Jurkat, Clone E6-1 (cell line): ENCODE data around the gene PTGR2. TPM values are rescaled to one million over a fixed set of nuclear protein-coding genes. Genes with fewer than 3 reads are reported as not detected.
"Not testable (repeated sequence)": the region's sequence is repeated elsewhere in the genome, so short reads cannot be mapped to it uniquely, and the experiment has no call there.

Experiments used
- DNase-seq: peaks from one replicate; pipeline ENCODE4 v3.0.0-alpha.2; 2011; ENCODE audit warnings: low read depth, low spot score
- H3K4me3 ChIP-seq: 2 replicates; pipeline ENCODE4 v1.5.1; 2011; ENCODE audit warnings: mild to moderate bottlenecking, low read length, control low read depth, moderate library complexity
- polyA plus RNA-seq: library from polyadenylated mRNA; unstranded; fragments of >200 nt; gene quantifications from one replicate; pipeline ENCODE4 v1.2.1, GENCODE V29; 2012; ENCODE audit warnings: missing spikeins; ENCODE audit not compliant: insufficient read length, insufficient read depth

Gene PTGR2
- 6.6 TPM for polyA plus RNA-seq

DNA sequence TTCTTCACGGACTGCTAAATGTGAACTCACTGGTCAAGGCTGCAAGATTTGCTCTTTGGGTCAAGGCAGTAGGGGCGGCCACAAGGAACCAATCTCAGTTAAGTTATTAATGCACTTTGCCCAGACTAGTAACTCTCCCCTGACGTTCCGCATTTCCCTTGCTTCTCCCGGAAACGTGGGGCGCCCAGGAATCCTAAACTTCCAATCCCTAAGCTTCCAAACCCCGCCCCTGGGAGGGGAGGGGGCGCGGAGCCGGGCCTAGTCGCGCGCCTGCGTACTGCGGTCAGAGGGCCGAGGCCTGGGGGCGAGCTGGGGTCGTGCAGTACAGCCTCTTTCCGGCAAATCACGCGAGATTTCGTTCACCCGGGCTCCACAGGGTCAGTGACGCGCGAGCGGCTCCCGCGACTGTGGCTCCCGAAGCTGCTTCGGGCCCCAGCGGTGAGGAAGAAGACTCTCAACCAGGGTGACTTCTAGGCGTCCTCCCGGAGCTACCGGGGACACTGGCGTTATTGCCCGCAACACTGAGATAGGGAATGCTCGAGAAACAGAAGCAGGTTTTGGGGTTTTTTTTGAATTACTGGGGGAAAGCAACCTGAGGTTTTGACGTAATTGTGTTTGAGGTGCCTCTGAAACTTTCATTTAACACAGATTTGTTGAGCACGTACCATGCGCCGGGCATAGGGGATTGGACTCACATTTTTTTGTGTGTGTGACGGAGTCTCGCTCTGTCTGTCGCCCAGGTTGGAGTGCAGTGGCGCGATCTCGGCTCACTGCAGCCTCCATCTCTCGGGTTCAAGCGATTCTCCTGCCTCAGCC lies at the start of gene PTGR2:
Gene PTGR2 (plus strand): TSS at position 265 of the 816 bp plus-strand sequence. CDS start 7,032 bp downstream, outside the sequence.
- peak within 1 kb of the TSS; percentile 87 for H3K4me3 ChIP-seq

DNA sequence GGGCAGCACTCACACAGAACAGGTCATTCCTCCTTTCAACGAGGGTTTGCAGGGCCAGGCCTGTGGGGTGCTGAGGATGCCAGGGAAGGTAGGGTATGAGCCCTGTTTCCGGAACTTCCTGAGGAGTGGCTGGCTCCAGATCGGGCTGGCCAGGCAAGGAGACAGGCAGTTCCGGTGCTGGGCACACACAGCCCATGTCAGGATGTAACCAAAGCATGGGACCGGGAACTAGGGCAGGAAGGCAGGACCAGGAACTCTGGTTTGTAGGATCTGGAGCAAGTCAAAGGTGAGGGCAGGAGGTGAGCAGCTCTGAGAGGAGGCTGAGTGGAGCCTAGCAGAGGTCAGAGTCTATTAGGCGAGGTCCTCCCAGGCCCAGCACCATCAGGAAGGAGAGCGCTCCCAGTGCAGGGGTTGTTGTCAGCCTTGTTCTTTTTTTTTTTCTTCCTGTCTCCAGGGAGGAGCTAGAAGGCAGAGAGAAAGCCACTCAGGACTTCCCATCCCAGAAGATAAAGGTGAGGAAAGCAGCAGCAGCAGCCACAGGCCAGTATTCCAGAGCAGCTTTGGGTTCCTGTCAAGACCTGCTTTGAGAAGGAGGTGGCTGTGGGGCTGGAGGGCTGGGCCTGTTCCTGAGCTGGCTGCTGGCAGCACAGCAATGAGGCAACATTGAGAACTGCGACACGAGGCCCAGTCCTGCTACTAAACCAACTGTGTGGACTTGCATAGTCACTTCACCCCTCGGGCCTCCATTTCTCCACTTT lies 49.0 kb upstream of the PTGR2 start:
- H3K4me3 ChIP-seq, result no peak overlapping the region
- DNase-seq, result no peak

More for the DNA sequence above, at the start of gene PTGR2:
- DNase-seq, result peak; percentile 87

DNA sequence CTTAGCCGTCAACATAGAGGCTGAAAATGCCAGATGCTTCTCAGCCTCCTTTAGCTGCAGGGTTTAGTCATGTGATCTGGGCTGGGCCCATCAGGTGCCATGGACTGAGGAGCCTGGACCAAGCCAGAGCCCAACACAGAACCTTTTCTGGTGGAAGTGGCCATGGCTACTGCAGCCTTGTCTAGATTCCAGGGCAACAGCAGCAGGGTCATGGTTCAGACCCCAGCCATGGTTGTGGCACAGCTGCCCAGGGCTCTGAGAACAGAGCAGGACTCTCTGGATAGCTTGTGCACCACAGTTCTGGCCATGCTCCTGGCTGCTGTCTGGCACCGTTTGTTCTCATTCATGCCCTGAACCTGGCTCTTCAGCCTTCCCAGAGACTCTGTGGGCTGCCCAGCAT lies 47.0 kb upstream of the PTGR2 start:
- H3K4me3 ChIP-seq, result no peak overlapping the region

DNA sequence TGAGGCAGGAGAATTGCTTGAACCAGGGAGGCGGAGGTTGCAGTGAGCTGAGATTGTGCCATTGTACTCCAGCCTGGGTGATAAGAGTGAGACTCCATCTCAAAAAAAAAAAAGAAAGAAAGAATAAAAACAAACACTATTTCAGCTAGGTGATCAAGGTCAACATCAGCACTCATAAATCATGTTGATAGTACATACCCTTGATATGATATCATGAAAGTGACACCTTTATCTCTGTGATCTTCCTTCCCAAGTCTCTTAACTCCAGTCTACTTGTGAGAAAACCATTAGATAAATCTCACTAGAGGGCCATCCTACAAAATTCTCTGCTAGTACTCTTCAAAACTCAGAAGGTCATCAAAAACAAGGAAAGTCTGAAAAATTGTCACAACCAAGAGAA lies 44.2 kb upstream of the PTGR2 start:
- DNase-seq, result no peak
- H3K4me3 ChIP-seq, result no peak overlapping the region

More for the DNA sequence above, 47.0 kb upstream of the PTGR2 start:
- DNase-seq, result no peak

DNA sequence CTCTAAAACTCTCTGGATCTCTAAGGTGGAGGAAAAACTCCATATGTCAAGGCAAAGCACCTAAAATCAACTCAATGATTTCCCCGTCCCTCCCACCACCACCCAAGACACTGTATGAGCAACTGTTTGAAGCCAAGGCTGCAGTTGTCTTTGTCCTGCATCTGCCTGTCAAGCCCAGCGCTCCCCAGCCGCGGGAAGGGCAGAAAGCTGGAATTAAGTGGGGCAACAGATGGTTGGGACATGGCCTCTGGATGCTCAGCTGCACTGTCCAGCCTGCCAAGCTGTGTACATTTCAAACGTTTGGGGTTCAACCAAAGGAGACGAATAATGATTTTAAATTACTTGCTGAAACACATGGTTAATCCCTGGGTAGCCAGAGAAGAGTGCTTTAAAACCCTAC lies 42.2 kb upstream of the PTGR2 start:
- no peak for DNase-seq
- no peak overlapping the region for H3K4me3 ChIP-seq

DNA sequence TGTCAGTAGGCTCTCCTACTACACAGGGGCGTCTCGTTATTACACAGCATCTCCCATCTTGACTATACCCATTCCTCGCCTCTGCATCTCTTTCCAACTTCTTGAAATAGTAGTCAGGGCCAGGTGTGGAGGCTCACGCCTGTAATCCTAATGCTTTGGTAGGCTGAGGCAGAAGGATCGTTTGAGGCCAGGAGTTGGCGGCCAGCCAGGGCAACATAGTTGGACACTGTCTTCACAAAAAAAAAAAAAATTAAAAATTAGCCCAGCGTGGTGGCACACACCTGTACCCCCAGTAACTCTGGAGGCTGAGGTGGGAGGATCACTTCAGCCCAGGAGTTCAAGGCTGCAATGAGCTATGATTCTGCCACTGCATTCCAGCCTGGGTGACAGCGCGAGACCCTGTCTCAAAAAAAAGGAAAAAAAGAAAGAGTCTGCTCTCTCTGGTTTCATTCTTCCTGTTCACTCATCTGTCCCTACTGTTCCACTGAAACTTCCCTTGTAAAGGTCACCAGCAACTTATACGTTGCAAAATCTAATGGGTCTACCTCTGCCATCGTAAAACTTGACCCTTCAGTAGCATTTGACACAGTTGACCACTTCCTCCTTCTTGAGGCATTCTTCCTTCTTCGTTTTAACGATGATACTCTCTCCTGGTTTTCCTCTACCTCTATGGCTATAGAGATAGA lies 41.0 kb upstream of the PTGR2 start:
- DNase-seq, result no peak
- H3K4me3 ChIP-seq, result no peak overlapping the region

DNA sequence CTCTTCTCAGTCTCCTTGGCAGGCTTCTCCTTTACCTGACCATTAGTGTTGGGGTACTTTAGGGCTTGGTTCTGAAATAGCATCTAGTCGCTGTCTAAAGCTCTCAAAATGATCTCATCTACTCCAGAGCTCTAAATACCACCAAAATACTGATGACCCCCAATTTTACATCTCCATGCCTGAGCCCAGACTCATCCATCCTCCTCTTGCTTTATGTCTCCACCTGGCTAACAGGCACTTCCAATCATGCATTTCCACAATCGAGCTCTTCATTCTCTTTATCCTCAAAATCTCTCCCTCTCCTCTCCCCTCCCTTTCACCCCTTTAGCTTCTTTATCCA lies 40.5 kb upstream of the PTGR2 start:
- no peak for DNase-seq
- H3K4me3 ChIP-seq, result no peak overlapping the region

DNA sequence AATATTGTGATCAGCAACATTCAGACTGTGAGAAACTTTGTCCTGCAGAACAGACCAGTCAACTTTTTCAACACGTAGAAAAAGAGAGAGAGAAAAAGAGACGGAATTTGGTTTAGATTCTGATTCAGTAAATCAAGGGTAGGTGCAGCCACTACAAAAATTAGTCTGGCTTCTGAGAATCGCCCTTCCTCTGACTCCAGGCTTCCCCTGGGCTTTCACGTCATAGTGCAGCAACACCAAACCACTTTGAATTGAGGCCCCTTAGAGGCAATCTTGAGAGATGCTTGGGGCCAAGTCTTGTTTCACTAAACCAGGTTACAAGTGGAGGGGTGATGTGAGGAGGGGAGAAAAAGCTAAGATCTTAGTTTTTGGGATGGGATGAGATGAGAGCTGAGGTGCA lies 37.5 kb upstream of the PTGR2 start:
- DNase-seq, result no peak
- H3K4me3 ChIP-seq, result no peak overlapping the region

DNA sequence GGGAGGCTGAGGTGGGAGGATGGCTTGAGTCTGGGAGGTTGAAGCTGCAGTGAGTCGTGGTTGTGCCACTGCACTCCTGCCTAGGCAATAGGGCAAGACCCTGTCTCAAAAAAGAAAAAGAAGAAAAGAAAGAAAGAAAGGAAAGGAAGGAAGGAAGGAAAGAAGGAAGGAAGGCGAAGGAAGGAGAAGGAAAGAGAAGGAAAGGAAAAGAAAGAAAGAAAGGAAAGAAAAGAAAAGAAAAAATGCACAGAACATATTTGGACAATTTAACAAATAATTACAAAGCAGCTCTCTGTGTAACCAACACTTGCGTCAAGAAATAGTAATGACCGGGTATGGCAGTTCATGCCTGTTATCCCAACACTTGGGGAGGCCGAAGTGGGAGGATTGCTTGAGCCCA lies 35.8 kb upstream of the PTGR2 start:
- H3K4me3 ChIP-seq, result no peak overlapping the region

DNA sequence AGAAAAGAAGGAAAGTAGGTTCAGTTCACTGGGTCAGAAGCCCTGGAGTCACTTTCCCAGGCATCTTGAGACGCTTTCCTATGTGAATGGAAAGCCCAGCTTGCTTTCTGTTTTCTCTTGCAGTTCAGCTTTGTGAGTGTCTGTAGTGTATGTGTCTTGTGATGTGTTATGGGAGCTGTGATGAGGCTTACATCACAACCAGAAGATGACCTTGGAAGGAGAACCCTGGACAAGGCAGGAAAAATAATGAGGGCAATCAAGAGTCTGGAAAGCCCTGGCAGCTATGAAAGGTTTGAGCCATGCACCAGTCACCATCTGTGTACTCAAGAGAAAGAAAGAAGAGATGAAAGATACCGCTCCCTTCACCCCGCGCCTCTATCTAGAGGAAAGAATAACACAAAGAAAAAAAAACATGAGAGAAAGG lies 35.2 kb upstream of the PTGR2 start:
- DNase-seq, result no peak
- H3K4me3 ChIP-seq, result no peak overlapping the region

More for the DNA sequence above, 35.8 kb upstream of the PTGR2 start:
- DNase-seq, result no peak

DNA sequence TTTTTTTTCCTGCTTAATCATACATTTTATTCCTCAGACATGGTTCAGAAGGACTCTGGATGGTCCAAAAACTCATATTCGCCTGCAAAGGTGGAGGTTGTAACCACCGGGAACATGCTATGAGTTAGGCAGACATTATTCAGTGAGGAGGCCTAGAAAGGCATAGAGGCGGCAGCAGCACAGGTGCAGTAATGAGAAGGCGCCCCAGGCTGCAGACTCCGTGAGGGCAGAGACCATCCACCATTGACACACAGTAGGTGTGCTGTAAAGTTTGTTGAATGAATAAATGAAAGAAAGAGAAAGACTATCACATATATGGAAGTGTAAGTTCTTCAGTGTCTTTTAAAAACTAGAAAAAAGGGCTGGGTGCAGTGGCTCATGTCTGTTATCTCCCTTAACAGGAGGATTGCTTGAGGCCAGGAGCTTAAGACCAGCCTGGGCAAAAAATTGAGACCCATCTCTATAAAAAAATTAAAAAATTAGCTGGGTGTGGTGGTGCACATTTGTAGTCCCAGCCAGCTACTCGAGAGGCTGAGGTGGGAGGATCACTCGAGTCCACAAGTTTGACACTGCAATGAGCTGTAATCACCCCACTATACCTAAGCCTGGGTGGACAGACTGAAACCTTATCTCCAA lies 34.5 kb upstream of the PTGR2 start:
- no peak for DNase-seq
- H3K4me3 ChIP-seq, result no peak overlapping the region

DNA sequence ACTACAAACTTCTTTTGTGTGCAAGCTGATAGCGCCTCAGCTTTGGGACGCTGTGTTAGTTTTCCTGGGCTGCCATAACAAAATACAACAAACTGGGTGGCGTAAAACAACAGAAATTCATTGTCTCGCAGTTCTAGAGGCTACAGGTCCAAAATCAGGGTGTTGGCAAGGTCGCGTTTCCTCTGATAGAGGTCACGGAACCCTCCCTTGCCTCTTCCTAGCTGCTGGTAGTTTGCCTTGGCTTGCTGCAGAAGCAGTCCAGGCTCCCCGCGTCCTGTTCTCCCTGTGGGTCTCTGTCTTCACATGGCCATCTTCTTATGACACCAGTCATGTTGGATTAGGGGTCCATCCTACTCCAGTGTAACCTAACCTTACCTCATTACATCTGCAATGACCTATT lies 32.8 kb upstream of the PTGR2 start:
- H3K4me3 ChIP-seq, result no peak overlapping the region

DNA sequence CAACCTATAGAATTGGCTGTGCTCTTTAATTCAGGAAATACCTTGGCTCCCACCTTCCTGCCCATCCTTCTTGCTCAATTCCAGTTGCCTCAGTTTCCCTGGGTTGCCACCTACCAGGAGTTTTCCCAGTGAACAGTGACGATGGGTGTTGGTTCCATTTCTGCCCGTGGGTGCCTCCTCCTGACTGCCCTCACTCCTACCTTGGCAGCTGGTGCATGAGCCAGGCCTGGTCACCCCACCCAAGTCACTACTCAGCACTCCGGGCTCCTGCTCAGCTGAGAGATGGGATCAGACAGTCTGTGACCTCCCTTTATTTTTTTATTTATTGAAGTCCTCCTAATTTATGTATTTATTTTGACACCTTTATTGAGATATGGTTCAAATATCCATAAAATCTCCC lies 31.0 kb upstream of the PTGR2 start:
- DNase-seq, result no peak
- H3K4me3 ChIP-seq, result no peak overlapping the region

More for the DNA sequence above, 32.8 kb upstream of the PTGR2 start:
- no peak for DNase-seq

DNA sequence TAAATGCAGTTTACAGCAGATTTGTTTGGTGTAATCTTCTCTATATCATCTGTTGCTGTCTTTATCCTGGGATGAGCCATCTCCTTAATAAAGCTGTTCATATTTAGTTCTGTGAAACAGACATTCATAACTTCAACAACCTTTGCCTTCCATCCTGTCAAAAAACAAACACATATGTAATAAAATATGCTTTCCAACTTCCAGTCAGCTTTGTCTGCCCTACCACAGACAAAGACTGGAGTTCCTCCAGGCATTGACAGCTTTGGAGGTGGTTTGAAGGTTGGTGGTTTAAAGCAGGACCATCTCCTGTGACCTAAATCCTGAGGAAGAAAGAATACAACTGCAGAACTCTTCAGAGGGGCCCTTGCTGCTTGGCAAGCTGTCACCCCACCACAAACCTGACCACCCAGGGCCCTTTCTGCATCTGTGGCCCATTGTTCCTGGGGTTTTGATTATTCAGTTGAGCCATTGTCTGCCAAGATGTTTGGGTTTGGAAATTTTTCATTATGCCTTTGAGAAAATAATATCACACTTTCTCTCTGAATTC lies 28.2 kb upstream of the PTGR2 start:
- H3K4me3 ChIP-seq, result no peak overlapping the region
- no peak for DNase-seq

DNA sequence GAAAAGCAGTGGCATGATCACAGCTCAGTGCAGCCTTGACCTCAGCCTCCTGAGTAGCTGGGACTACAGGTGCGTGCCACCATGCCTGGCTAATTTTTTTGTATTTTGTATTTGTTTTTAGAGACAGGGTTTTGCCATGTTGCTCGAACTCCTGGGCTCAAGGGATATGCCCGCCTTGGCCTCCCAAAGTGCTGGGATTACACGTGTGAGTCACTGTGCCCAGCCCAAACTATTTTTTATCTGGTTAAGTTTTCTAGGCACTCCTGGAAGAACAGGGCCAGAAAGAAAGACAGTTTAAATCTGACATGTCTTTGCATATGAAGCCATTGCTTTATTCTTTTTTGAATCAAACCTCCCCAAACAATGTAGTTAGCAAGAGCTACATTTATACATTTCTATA lies 27.5 kb upstream of the PTGR2 start:
- H3K4me3 ChIP-seq, result no peak overlapping the region
- DNase-seq, result no peak

DNA sequence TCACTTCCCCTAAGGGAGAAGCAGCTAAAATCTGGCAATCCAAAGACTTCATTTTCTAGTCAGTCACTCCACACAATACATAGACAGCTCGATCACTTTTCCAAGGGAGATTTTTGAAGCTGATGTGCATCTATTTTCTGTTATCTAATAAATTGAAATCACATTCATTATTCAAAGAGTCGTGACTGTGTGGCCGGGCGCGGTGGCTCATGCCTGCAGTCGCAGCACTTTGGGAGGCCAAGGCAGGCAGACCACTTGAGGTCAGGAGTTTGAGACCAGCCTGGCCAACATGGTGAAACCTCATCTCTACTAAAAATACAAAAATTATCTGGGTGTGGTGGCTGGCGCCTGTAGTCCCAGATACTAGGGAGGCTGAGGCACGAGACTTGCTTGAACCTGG lies 27.1 kb upstream of the PTGR2 start:
- no peak for DNase-seq
- H3K4me3 ChIP-seq, result no peak overlapping the region

DNA sequence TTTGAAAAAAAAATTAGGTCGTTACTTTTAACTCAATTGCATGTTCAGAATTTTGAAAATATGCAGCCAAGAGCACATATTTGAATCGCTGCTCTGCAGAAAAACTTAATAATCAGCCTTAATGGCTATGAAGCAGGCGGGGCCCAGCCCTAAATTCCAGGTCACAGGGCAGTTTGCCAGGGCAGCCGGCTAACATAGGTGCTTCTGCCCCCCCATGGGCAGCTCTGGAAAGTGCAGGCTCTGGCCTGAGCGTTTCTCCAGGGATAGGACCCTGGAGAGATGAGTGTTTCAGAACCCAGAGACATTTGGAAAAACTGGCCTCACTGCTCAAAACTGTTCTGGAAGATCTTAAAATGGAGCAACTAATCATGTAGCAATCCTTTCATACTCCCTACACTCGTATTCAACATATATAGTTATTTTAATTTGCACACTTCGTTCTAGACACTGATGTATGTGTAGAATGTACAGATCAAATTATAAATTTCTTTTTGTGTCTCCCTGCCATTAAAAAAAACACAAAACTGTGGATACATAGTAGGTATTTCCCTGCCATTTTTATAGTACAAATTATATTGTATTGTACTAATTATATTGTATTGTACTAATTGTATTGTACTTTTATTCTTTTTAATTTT lies 26.0 kb upstream of the PTGR2 start:
- peak; percentile 48 for DNase-seq
- no peak overlapping the region for H3K4me3 ChIP-seq

DNA sequence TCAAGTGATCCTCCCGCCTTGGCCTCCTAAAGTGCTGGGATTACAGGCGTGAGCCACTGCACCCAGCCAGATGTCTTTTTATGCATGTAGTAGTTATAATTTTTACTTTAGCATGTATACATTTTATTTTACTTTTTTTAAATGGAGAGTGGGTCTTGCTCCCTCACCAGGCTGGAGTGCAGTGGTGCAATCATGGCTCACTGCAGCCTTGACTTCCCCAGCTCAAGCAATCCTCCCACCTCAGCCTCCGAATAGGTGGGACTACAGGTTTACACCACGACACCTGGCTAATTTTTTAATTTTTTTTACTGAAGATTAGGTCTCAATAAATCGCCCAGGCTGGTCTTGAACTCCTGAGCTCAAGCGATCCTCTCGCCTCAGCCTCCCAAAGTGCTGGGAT lies 24.4 kb upstream of the PTGR2 start:
- DNase-seq, H3K4me3 ChIP-seq: not testable (repeated sequence)

DNA sequence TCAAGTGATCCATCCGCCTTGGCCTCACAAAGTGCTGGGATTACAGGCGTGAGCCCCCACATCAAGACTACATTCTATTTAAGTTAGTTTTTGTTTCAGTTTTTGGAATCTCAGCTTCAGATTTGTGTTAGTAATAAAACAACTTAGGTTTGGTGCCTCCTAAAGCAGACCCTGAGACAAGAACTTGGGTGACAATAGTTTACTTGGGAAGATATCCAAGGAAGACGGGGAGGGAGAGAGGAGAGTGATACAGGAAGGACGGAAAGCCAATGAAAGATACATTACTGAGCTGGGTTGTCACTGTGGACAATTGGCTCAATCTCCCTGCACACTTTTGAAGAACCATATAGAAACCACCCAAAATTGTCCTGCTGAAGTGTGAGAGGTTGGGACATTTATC lies 22.6 kb upstream of the PTGR2 start:
- H3K4me3 ChIP-seq, result no peak overlapping the region
- no peak for DNase-seq
